Upper lobe of left lung (tissue), 4 donors: ENCODE results near the gene SCFD2.

ENCODE experiments used
- POLR2A ChIP-seq, 4 donors: fragments of 450-650 bp; IDR thresholded peaks; one replicate each; pipeline ENCODE4 v1.5.1; 2016 to 2017; ENCODE audit warnings: antibody characterized with exemption in 4 of 4, mild to moderate bottlenecking in 2 of 4
- POLR2AphosphoS5 ChIP-seq, 2 donors: sonication (generic); formaldehyde crosslinking; IDR thresholded peaks; one replicate each; pipeline ENCODE4 v1.5.1; 2017; ENCODE audit warnings: antibody characterized with exemption in 2 of 2
- TF ChIP-seq, protein P1 (sequence below), 6 experiments: fragments of 450-650 bp in 4 of 6; fragments of 200-600 bp in 2 of 6; sonication (generic) in 2 of 6; IDR thresholded peaks; one replicate each; pipeline ENCODE4 v1.5.1; 2016 to 2019; ENCODE audit warnings: antibody characterized with exemption in 6 of 6

DNA sequence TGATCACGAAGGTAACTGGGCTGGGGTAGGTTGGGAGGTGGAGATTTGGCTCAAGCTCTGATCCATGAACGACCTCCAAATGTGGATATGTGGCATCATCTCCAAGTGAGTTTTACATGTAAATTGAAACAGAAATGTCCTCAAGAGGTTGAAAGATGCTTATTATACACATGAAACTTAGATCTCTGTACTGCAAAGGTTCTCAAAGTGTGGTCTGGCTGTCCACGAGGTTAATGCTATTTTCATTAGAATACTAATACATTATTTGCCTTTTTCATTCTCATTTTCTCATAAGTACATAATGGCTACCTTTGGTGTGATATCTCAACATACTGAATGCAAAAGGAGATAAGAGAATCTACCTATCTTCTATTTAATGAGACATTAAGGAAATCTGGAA, 305.6 kb downstream of the SCFD2 start:
- TF ChIP-seq, protein P1, sequence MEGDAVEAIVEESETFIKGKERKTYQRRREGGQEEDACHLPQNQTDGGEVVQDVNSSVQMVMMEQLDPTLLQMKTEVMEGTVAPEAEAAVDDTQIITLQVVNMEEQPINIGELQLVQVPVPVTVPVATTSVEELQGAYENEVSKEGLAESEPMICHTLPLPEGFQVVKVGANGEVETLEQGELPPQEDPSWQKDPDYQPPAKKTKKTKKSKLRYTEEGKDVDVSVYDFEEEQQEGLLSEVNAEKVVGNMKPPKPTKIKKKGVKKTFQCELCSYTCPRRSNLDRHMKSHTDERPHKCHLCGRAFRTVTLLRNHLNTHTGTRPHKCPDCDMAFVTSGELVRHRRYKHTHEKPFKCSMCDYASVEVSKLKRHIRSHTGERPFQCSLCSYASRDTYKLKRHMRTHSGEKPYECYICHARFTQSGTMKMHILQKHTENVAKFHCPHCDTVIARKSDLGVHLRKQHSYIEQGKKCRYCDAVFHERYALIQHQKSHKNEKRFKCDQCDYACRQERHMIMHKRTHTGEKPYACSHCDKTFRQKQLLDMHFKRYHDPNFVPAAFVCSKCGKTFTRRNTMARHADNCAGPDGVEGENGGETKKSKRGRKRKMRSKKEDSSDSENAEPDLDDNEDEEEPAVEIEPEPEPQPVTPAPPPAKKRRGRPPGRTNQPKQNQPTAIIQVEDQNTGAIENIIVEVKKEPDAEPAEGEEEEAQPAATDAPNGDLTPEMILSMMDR (IDR thresholded peaks at IDR 0.05): no peak
- TF ChIP-seq POLR2AphosphoS5 (IDR thresholded peaks at IDR 0.05) (no peak), POLR2A (IDR thresholded peaks at IDR 0.05) (no peak)
